Testis (tissue), 3 donors: ENCODE data around the gene SRCIN1. TPM values are rescaled to one million over a fixed set of nuclear protein-coding genes. Genes with fewer than 3 reads are reported as not detected.
A peak's percentile ranks its signal among the peaks of the same experiment; 100 is the strongest.
"Not testable (repeated sequence)": the region's sequence is repeated elsewhere in the genome, so short reads cannot be mapped to it uniquely, and the experiment has no call there.

Experiments used
- DNase-seq: peaks from one replicate; pipeline ENCODE4 v3.0.0-alpha.2; 2019
- H3K27ac ChIP-seq, 2 donors: fragments of 200-600 bp; sonication (generic); one replicate each; pipeline ENCODE4 v1.5.1; 2019
- H3K27me3 ChIP-seq: fragments of 200-600 bp; sonication (generic); one replicate; pipeline ENCODE4 v1.5.1; 2019
- H3K36me3 ChIP-seq: fragments of 200-600 bp; sonication (generic); one replicate; pipeline ENCODE4 v1.5.1; 2017; ENCODE audit warnings: low read depth; ENCODE audit errors: missing control alignments
- H3K4me1 ChIP-seq: fragments of 200-600 bp; sonication (generic); one replicate; pipeline ENCODE4 v1.5.1; 2019
- H3K4me3 ChIP-seq, 2 donors: fragments of 200-600 bp; sonication (generic); one replicate each; pipeline ENCODE4 v1.5.1; 2017 to 2019
- H3K9me3 ChIP-seq: fragments of 200-600 bp; sonication (generic); one replicate; pipeline ENCODE4 v1.5.1; 2017
- CTCF ChIP-seq, 3 experiments: fragments of 450-650 bp in 2 of 3; fragments of 200-600 bp in 1 of 3; sonication (generic) in 1 of 3; IDR thresholded peaks; one replicate each; pipeline ENCODE4 v1.5.1; 2016 to 2019; ENCODE audit warnings: antibody characterized with exemption in 3 of 3, mild to moderate bottlenecking in 2 of 3, moderate library complexity in 1 of 3
- POLR2A ChIP-seq: fragments of 450-650 bp; IDR thresholded peaks from one replicate; pipeline ENCODE4 v1.6.1; 2017; ENCODE audit warnings: antibody characterized with exemption, mild to moderate bottlenecking, moderate library complexity
- WGBS, 2 donors: methylation state at CpG; one replicate each; pipeline ENCODE4 v1.1.5; 2018; 5-methylcytosine and 5-hydroxymethylcytosine counted together
- intact Hi-C: fragments of 100-400 bp; cut with DNase I; formaldehyde crosslinking; loops from one replicate; pipeline ENCODE4 v1.15.1; 2023; ENCODE audit warnings: low total_unique reads
- polyA plus RNA-seq: library from polyadenylated mRNA; stranded (reverse); fragments of 350-450 nt; fragmentation: Illumina TruSeq; extraction: RNeasy Lipid Tissue Mini Kit (QIAGEN cat#74804); gene quantifications from one replicate; pipeline ENCODE4 v1.2.3, GENCODE V29; 2014; ENCODE audit warnings: low read depth, low replicate concordance; ENCODE audit not compliant: insufficient read depth
- total RNA-seq, 2 donors: library from RNA; depleted of rRNA; stranded (reverse); fragments of >200 nt; gene quantifications; one replicate each; pipeline ENCODE4 v1.2.3, GENCODE V29; 2016

Gene SRCIN1
- total and polyA plus RNA-seq, 3 donors from 2014 or later = 3.2 to 8.9 (median 6.2) TPM

- Histone ChIP-seq H3K27me3 (no peaks in the 10 kb centered on the region), H3K4me3 (no peak overlapping the region), H3K4me1 (peaks cover 8% of the 10 kb centered on the region), H3K36me3 (no peaks in the 10 kb centered on the region), H3K9me3 (no peaks in the 10 kb centered on the region), H3K27ac (no peak overlapping the region)
- TF ChIP-seq POLR2A (no peak), CTCF (IDR thresholded peaks at IDR 0.05) (no peak)
- no peak for DNase-seq
- intact Hi-C loops = loop anchor here (5.0 kb wide), 1 partner anchor 63 kb away; no protein-coding TSS in a partner anchor
- WGBS, 2 donors = 44 to 68% methylated on average over 2 of the region's 2 CpGs
Measured at GRCh38 chr17:38485146-38485468, 120.6 kb downstream of the SRCIN1 start.

GRCh38 chr17:38484242-38485145 is 121.3 kb downstream of the SRCIN1 start:
- TF ChIP-seq CTCF (IDR thresholded peaks at IDR 0.05) = peak; percentile 73 to 90 (median 80)
- intact Hi-C loops = loop anchor here (5.0 kb wide), 1 partner anchor 62 kb away; no protein-coding TSS in a partner anchor
- 53 to 56% methylated on average over 21 of the region's 21 CpGs for WGBS, 2 donors
- H3K27ac ChIP-seq, H3K4me3 ChIP-seq, H3K4me1 ChIP-seq, H3K36me3 ChIP-seq, H3K9me3 ChIP-seq, H3K27me3 ChIP-seq: not testable (repeated sequence)
- peak; percentile 82 for DNase-seq

- H3K36me3 ChIP-seq, H3K27me3 ChIP-seq, DNase-seq, H3K4me1 ChIP-seq, H3K9me3 ChIP-seq, H3K4me3 ChIP-seq, H3K27ac ChIP-seq, intact Hi-C loops: not testable (repeated sequence)
- WGBS, 2 donors = 92 to 93% methylated on average over 4 to 8 of the region's 8 CpGs
Measured at GRCh38 chr17:38482700-38483043, 123.1 kb downstream of the SRCIN1 start.

- H3K4me1 ChIP-seq, intact Hi-C loops, H3K4me3 ChIP-seq, DNase-seq, H3K9me3 ChIP-seq, H3K27me3 ChIP-seq, H3K36me3 ChIP-seq, H3K27ac ChIP-seq: not testable (repeated sequence)
- WGBS, 2 donors = 71 to 75% methylated on average over 19 of the region's 19 CpGs
Measured at GRCh38 chr17:38482039-38482699, 123.6 kb downstream of the SRCIN1 start.

Other genes with a start within 250 kb of the SRCIN1 start
- 100 to 1,000 TPM; 146 to 235 TPM for gene ARHGAP23, start 177.5 kb downstream of the SRCIN1 start, total RNA-seq
- 78.0 TPM for gene ARHGAP23, start 177.5 kb downstream of the SRCIN1 start, polyA plus RNA-seq
- 10 to 100 TPM; 16.8 to 19.4 TPM for gene EPOP, start 69.0 kb upstream of the SRCIN1 start, total RNA-seq
- 18.6 TPM for gene EPOP, start 69.0 kb upstream of the SRCIN1 start, polyA plus RNA-seq
- 100 to 1,000 TPM; 157 to 176 TPM for gene MLLT6, start 99.3 kb upstream of the SRCIN1 start, total RNA-seq
- 86.9 TPM for gene MLLT6, start 99.3 kb upstream of the SRCIN1 start, polyA plus RNA-seq
- gene CISD3, start 124.4 kb upstream of the SRCIN1 start, total RNA-seq = 10 to 100 TPM; 13.9 to 14.3 TPM
- 25.7 TPM for gene CISD3, start 124.4 kb upstream of the SRCIN1 start, polyA plus RNA-seq
- 10 to 100 TPM in 1 of 2 donors, 1 to 10 TPM in 1; 8.1 to 20.9 TPM for gene PCGF2, start 142.4 kb upstream of the SRCIN1 start, total RNA-seq
- 21.2 TPM for gene PCGF2, start 142.4 kb upstream of the SRCIN1 start, polyA plus RNA-seq
- gene PSMB3, start 146.8 kb upstream of the SRCIN1 start, total RNA-seq = 100 to 1,000 TPM; 111 to 113 TPM
- gene PSMB3, start 146.8 kb upstream of the SRCIN1 start, polyA plus RNA-seq = 144 TPM
- 10 to 100 TPM; 47.2 to 56.7 TPM for gene PIP4K2B, start 193.6 kb upstream of the SRCIN1 start, total RNA-seq
- 34.8 TPM for gene PIP4K2B, start 193.6 kb upstream of the SRCIN1 start, polyA plus RNA-seq
- gene CWC25, start 219.4 kb upstream of the SRCIN1 start, total RNA-seq = 10 to 100 TPM; 23.9 to 67.1 TPM
- 41.9 TPM for gene CWC25, start 219.4 kb upstream of the SRCIN1 start, polyA plus RNA-seq
- gene RPL23, start 247.8 kb upstream of the SRCIN1 start, total RNA-seq = 100 to 1,000 TPM; 406 to 746 TPM
- 912 TPM for gene RPL23, start 247.8 kb upstream of the SRCIN1 start, polyA plus RNA-seq